A172 (cell line): ENCODE data around the gene FAM13A. TPM values are rescaled to one million over a fixed set of nuclear protein-coding genes. Genes with fewer than 3 reads are reported as not detected.
A peak's percentile ranks its signal among the peaks of the same experiment; 100 is the strongest.
"Not testable (repeated sequence)": the region's sequence is repeated elsewhere in the genome, so short reads cannot be mapped to it uniquely, and the experiment has no call there.

Source experiments
- DNase-seq: peaks from one replicate; pipeline ENCODE4 v3.0.0-alpha.2; 2015; ENCODE audit warnings: low spot score
- total RNA-seq: library from RNA; depleted of rRNA; stranded (reverse); fragments of >200 nt; shearing (Covaris generic); gene quantifications from 2 replicates; pipeline ENCODE4 v1.2.3, GENCODE V29; 2014

The FAM13A gene
- total RNA-seq, 1 experiment from 2014 or later = 9.8 TPM

DNA sequence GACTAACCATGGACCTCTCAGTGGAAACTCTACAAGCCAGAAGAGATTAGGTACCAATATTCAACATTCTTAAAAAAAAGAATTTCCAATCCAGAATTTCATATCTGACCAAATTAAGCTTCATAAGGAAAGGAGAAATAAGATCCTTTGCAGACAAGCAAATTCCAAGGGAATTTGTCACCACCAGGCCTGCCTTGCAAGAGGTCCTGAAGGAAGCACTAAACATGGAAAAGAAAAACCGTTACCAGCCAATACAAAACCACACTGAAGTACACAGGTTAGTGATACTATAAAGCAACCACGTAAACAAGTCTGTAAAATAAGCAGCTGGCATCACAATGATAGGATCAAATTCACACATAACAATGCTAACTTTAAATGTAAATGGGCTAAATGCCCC lies 156.6 kb downstream of the FAM13A start:
- DNase-seq = peak; percentile 35

DNA sequence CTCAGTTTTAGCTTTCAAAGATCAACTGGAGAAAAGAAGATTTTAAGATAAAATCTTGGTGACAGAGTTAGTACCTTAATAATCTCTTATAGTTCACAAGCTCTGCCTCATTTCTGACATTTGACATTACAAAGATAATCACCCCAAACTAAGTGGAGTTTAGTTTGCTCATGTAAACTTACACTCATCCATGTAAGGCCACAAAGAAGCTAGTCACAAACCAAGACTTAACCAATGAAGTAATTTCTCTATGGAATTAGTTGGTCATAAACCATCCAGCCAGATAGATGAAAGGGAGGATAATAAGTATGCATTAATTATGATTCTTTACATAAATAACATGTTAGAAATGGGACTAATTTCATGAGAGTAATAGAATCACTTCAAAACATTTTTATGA lies 159.2 kb downstream of the FAM13A start:
- DNase-seq = no peak

DNA sequence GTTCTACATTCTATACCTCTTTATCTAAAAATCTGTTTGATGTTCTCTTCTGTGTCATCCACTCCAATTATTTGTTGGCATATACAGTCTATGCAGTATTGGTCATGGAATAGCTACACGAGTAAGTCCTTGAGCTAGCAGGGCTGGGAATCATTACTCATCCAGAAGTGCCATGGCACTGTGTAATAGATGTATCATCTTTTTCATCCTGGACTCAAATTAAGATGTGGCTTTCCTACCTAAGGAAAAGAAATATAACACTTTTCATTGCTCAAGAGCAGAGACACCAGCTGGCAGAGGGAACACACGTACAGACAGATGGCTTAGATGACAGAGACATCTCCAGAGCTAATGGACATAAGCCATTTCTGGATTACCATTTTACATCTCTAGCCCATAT lies 159.8 kb downstream of the FAM13A start:
- DNase-seq = no peak

DNA sequence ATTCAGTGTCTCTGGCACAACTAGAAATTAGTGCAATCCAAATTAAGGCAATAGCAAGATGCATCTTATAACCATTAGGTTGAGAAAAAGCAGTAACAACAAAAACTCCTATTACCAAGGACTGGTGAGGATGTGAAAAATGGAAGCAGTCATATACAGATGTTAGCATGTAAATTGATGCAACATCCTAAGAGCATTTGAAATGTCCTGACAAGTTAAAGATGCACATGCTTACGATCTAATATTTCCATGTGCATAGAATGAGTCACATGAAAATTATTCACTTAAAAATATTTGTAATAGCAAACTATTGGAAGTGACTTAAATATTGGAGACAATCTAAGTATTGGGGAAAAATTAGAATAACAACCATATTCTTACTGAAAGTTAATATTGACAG lies 163.0 kb downstream of the FAM13A start:
- no peak for DNase-seq

DNA sequence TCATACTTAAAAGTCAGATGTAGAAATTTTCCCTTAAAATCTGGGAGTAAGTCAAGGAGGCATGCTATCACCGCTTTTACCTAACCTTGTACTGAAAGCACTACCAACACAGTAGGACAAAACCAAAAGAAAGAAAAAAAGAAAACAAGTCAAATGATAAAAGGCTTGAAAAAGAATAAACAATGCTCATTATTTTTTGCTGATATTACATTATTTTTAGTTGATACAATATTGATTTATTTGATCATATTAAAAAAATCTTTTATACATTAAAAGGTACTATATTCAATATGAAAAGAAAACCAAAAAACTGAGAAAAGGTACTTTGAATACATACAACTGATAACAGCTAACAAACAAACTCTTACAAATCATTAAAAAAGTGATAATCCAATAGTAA lies 164.3 kb downstream of the FAM13A start:
- DNase-seq = no peak

DNA sequence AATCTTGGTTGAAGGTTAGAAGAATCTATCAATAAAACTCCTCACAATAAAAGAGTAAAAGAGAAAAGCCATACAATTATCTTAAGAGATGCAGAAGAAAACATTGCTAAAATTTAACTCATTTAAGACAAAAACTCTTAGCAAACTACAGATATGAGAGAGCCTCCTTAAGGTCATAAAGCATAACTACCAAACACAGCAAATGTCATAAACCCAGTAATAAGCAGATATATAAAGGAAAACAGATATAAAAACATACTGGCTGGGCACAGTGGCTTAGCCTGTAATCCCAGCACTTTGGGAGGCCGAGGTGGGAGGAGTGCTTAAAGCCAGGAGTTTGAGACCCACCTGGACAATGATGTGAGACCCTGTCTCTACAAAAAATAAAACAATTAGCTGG lies 165.3 kb downstream of the FAM13A start:
- no peak for DNase-seq

DNA sequence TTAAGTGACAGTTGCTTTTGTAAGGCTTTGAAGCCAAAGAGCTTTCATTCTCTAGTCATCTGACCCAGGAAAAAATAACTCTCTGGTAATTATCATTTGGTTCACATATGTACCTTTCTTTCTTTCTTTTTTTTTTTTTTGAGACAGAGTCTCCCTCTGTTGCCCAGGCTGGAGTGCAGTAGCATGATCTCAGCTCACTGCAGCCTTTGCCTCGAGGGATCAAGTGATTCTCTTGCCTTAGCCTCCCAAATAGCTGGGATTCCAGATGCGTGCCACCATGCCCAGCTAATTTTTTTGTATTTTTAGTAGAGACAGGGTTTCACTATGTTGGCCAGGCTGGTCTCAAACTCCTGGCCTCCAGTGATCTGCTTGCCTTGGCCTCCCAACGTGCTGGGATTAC lies 169.6 kb downstream of the FAM13A start:
- DNase-seq = not testable (repeated sequence)

DNA sequence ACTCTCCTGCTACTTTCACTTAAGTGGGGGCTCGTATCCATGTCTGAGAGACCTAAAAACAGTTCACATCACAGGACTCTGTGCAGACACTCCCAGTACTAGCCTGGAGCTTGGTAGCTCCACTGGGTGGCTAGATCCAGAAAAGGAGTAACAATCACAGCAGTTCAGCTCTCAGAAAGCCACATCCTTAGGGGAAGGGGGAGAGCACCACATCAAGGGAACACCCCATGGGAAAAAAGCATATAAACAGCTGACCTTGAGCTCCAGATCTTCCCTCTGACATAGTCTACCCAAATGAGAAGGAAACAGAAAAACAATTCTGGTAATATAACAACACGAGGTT lies 175.8 kb downstream of the FAM13A start:
- no peak for DNase-seq

DNA sequence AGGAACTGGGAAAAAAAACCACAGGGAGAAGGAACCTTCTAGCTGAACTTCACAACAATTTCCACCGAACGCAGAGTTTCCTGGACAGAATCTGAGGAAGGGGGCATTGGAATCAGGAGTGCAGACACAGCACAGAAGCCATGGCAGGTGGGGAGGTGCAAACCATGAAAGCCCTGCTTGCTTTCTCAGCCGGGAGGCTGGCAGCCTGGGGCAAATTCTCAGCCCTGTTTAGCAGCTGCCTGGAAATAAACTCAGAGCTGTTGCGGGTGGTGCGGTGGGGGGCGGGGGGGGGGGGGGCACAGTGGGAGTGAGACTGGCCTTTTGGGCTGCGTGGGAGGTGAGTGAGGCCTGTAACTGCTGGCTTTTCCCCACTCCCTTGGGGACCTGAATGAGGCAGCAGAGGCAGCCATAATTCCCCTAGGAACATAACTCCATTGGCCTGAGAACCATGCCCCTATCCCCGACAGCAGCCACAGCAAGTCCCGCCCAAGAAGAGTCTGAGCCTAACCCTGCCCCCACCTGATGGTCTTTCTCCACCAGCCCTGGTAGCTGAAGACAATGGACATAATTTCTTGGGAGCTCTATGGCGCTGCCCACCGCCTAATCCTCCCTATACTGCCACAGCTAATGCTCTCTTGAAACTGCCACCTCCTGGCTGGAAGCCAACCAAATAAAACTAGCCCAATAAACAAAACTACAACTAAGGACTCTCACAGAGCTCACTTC lies 176.3 kb downstream of the FAM13A start:
- no peak for DNase-seq

DNA sequence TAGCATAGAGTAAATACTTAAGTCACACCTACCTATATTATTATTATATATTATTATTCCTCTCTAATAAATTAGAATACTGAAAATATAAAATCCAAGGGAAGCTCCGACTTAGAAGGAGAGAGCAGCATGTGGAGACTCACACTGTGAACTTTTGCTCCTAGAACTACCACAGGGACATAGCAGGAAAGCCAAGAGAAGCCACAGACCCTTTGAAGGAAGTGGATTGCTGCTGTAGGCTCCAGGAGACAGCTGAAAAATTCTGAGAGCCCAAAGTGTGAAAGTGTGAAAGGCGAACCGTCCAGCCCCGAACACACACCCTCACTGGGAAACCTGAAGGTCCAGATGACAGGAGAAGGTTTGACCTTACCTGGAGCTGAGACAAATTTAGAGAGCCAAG lies 177.0 kb downstream of the FAM13A start:
- DNase-seq = no peak

DNA sequence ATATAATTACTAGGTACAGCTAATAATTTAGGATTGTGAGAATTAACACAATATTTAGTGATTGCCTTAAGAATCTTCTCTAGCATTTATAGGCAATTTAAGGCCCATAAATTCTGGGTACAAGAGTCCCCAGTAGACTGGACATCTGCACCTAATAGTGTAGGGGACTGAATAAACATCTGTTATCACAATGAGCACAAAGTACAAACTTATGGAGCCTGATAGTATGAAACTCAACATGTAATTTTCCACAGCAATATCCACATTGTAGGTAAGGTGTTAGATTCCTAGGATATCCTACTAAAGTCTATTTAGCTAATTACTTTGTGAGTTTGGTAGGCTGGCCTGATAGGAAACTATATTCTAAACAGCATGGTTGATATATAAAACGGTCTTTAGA lies 178.3 kb downstream of the FAM13A start:
- DNase-seq = no peak

DNA sequence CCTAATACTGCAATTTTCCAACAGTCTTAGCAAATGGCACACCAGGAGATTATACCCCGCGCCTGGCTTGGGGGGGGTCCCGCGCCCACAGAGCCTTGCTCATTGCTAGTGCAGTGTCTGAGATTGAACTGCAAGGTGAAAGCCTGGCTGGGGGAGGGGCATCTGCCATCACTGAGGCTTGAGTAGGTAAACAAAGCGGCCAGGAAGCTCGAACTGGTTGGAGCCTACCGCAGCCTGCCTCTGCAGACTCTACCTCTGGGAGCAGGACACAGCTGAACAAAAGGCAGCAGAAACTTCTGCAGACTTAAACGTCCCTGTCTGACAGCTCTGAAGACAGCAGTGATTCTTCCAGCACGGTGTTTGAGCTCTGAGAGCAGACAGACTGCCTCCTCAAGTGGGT lies 186.6 kb downstream of the FAM13A start:
- DNase-seq = no peak

DNA sequence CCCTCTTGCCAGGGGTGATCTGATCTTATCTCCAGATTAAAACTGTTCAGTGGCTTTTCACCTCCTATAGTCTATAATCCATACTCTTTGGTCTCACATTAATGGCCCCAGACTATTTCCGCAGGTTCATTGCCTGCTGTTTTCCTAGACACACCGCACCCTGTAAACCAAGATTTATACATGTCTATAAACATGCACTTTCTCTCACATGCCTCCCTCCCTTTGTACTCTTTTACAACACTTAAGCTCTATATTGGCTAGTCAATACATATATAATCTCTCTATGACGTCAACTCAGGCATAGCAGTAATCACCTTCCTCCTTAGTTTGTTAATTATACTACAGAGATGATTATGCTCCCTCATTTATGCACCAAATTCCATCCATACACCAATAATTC lies 188.5 kb downstream of the FAM13A start:
- DNase-seq = no peak

DNA sequence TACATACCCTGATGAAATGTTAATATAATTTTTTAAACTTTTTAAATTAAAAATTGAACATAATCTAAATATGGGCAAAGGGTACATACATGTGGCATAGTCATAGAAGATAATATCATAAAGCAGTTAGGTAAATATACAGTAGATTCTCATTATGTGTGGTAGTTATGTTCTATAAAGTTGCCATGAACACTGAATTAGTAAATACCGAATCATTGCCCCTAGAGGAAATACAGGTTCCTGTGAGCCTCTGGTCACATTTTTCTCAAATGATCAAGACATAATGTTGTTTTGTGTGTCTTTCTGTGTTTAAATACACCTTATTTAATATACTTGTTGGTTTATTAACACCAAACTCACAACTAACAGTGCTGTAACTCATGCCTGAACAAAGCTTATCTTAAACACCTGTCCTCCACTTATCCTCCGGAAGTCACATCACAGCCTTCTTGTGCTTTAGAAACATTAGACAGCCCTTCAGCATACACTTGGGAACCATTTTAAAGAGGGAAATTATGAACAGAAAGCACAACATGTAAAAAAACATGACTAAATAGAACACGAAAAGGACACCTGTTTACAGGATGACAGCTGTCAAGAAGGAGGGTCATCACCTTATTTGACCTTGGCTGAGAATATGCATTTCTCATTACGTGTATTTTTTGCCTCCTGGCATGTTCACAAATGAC lies 190.0 kb downstream of the FAM13A start:
- DNase-seq = no peak

DNA sequence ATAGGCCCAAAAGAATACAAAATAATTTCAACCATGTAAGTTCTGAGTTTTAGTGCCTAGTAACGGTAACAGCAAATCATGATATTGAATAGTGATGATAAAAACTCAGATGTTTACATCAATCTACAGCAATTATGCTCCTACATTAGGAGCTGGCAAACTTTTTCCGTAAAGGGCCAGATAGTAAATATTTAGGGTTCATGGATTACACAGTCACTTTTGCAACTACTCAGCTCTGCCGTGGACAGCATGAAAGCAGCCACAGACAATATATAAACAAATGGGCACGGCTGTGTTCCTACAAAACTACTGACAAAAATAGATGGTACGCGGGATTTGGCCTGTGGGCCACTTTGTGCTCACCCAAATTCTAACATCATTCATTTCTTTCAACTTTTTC lies 191.5 kb downstream of the FAM13A start:
- DNase-seq = no peak

DNA sequence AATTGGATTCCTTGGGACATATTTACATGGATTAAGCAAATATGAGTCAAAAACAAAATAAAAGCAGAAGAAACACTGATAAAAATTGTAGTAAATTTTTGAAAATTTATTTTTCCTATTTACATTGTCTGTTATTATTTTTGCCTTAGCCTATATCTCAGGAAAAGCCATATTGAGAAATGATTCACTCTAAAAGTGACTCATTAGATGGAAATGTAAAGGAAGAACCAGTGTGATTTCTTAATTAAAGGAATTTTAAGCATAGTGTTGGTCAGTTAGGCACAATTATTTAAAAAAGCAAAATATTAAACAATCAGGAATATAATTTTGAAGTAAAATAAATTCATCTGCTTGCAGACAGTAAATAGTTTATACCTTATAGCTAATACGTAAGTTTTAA lies 191.9 kb downstream of the FAM13A start:
- peak; percentile 10 for DNase-seq

DNA sequence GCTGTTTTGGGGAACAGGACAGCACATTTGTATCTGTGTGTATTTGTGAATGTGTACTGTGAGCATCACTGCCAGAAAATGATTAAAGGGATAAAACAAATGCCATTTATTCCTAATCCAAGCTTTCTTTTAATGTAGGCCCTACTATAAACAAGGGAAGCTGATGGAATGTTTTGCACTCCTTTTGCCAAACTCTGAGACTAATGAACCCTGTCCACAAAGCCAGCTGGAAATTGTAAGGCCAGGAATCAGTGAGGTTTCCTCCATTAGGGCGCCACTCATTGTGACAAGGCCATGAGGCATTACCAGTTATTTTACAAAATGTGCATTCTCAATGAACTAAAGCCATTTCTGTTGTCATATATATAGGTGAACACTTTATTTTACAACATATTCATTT lies 196.4 kb downstream of the FAM13A start:
- DNase-seq = no peak

DNA sequence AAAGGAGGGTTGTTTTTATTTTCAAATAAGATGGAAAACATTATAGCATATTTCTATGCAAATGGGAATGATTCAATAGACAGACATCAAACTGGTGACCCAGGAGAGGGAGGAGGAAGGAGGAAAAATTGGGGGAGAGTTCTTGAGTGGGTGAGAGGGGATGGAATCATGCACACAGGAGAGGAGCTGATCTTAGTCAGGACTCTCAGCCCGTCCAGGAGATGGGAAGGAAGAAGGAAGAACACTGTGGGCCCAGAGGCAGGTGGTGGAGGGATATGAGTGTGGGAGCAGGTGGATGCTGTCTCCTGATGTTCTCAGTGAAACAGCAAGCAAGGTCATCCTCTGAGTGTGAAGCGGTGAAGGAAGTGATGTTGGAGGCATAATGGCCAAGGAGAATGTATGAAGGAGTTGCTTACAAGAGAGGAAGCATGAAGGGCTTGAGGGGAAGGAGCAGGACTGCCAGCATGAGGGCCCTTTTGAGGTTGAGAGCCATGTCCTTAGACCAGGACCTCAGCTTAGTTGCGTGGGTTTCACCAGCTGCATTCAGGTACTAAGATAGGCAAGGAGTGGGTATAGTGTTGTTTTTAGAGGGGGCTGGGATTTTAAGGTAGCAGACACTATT lies 197.7 kb downstream of the FAM13A start:
- no peak for DNase-seq

DNA sequence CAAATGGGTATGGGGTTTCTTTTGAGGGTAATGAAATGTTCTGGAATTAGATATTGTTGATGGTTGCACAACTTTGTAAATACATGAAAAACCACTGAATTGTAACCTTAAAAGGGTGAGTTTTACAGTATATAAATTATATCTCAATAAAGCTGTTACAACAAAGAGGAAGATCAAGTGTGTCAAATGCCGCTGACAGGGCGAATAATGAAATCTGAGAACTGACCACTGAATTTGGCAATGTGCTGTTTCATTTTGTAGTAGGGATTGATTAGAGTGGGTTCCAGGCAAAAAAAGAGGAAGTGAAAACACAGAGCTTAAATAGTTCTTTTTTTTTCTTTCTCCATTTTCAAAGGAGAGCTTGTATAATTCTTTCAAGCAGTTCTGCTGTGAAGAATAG lies 198.2 kb downstream of the FAM13A start:
- no peak for DNase-seq

DNA sequence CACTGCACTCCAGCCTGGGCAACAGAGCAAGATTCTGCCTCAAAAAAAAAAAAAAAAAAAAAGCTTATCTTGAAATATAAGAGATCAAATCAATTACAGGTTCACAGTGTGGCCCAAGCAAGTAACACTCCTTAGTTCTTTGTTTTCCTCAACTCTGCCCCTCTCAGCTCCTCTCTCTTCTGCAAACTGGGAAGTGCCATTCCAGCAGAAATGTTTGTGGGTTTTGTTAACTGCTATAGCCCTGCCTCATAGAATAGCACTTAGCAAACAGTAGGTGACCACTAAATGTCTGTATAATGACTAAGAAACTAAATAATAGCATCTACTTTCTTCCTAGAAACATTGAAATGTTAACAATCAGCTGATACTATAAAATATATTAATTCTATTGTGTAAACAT lies 199.4 kb downstream of the FAM13A start:
- no peak for DNase-seq

DNA sequence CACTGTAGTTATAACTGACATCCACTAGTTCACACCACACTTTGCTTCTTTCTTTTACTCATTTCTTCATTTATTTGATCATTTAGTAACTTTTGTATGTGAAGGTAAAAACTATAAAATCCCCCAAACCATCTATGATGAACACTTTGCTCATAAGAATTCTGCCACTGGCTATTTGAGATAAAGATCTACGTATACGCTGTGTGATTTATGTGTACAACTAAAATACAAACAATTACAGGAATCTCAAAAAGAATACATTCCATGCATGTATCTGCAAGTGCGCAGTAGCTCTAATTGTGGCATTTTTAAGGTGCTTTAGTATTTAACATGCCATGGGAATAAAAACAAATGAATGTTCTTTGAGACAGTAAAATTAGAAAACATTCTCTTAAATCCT lies 202.5 kb downstream of the FAM13A start:
- no peak for DNase-seq

DNA sequence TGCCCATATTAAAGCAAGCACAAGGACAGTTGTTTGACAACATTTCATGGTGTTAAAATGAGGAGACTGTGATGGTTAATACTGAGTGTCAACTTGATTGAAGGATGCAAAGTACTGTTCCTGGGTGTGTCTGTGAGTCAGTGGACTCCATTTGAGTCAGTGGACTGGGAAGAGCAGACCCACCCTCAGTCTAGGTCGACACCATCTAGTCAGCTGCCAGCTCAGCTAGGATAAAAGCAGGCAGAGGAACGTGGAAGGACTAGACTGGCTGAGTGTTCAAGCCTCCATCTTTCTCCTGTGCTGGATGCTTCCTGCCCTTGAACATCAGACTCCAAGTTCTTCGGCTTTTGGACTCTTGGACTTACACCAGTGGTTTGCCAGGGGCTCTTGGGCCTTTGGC lies 203.4 kb downstream of the FAM13A start:
- not testable (repeated sequence) for DNase-seq

DNA sequence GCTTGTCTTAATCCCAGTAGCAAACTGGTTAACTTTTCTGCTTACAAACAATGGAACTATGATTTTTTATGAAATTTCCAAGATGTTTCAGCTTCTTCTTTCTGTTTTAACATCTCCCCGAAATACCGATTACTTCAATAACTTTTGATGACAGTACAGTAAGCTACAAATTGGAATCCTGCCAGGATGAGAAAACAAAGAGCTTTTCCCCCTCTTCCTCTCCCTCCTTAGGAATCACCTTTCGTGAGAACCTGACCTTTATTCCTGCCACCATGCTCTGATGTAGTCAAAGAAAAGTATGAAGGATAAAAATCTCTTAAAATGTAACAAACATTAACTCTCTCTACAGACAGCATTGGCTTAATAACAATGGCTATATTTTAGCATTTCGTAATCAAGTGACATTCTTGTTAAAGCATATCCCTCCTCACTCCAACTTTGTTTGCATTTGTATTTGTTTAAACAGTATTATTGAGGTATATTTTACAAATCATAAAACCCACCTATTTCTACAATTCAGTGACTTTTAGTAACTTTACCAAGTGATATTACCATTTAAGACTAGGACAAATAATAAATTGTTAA lies 210.7 kb downstream of the FAM13A start:
- DNase-seq = no peak
